GM18951 (cell line): ENCODE results near the gene TBK1.

Experiments
- POLR2A ChIP-seq: IDR thresholded peaks from 4 replicates; pipeline ENCODE4 v1.6.1; 2011; ENCODE audit warnings: mild to moderate bottlenecking; ENCODE audit not compliant: insufficient read length, insufficient read depth; ENCODE audit errors: extremely low read depth
- in situ Hi-C: fragments of 300-500 bp; cut with MboI; formaldehyde crosslinking; loops from one replicate; pipeline ENCODE4 v1.12.0; 2022; ENCODE audit warnings: low sequenced_read_pairs, mixed read lengths, inconsistent platforms; ENCODE audit not compliant: unreplicated experiment

TBK1 gene

DNA sequence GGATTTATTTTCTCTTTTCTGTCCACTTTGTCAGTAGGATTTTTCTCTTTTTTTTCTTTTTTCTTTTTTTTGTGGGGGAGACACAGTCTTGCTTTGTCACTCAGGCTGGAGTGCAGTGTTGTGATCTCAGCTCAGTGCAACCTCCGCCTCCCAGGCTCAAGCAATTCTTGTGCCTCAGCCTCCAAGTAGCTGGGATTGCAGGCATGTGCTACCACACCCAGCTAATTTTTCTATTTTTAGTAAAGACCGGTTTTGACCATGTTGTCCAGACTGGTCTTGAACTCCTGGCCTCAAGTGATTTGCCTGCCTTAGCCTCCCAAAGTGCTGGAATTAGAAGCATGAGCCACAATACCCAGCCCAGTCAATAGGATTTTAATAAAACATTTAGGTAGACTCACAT, 21.0 kb upstream of the TBK1 start:
- in situ Hi-C loops: no loop called here
- no peak for TF ChIP-seq POLR2A

DNA sequence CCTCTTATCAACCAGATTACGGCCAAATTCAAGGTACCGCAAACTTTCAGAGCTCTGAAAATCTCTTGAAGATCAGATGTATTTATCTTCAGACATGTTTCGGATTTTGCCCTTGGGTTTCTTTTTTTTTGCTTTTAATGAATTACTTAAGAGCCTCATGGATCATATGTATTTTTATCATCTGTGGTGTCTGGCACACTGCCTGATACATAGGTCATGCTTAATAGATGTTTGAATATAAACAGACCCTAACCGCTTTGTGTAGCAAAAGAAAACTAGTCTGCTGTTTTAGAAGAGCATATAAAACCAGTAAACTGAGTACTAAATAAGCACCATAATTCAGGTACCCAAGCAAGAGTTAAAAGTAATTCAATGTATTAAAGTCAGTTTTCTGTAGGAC, 20.1 kb upstream of the TBK1 start:
- in situ Hi-C loops: no loop called here
- no peak for TF ChIP-seq POLR2A

GRCh38 chr12:64433915-64434314, 18.0 kb upstream of the TBK1 start:
- in situ Hi-C loops: no loop called here
- no peak for TF ChIP-seq POLR2A

DNA sequence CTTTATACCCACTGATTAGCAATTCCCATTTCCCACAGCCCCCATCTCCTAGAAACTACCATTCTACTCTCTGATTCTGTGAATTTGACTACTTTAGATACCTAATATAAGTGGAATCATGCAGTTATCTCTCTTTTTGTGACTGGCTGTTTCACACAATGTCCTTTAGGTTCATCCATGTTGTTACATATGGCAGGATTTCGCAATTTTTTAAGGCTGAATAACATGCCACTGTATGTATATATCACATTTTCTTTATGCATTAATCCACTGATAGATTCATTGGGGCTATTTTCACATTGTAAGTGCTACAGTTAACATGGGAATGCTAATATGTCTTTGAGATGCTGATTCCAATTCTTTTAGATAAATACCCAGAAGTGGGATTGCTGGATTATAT, 11.8 kb upstream of the TBK1 start:
- in situ Hi-C loops: no loop called here

GRCh38 chr12:64445490-64445889, 6.4 kb upstream of the TBK1 start:
- no peak for TF ChIP-seq POLR2A
- in situ Hi-C loops: no loop called here

More for the DNA sequence above, 11.8 kb upstream of the TBK1 start:
- TF ChIP-seq POLR2A: no peak

GRCh38 chr12:64446295-64446694, 5.6 kb upstream of the TBK1 start:
- TF ChIP-seq POLR2A: no peak
- in situ Hi-C loops: no loop called here

GRCh38 chr12:64450057-64450640, 1.8 kb upstream of the TBK1 start:
- in situ Hi-C loops: no loop called here
- no peak for TF ChIP-seq POLR2A

- in situ Hi-C loops: no loop called here
- no peak for TF ChIP-seq POLR2A
These were observed 1.0 kb upstream of the TBK1 start for GRCh38 chr12:64450711-64451486.

- in situ Hi-C loops: no loop called here
- no peak for TF ChIP-seq POLR2A
These were observed 824 bp downstream of the TBK1 start for GRCh38 chr12:64452559-64453329.

- in situ Hi-C loops: no loop called here
- no peak for TF ChIP-seq POLR2A
These were observed 3.6 kb downstream of the TBK1 start for GRCh38 chr12:64455506-64455905.

DNA sequence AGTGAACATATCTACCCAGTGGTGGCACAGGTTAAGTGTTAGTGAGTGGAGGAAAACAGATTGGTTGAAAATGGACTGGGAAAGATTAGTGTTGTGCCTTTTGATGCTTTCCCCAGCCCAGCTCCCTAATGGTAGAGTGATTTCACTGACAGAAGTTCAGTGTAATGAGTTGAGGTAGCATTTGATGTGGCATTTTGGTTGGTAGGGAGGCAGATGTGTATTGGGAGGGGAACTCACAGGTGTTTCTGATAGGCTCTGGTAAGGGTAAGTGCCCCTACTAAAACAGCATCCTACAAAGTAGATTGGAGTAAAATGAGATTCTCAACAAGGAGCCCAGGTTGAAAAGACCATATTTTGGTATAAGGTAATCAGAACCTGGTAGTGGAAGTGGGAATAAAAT, 4.2 kb downstream of the TBK1 start:
- in situ Hi-C loops: no loop called here
- TF ChIP-seq POLR2A: no peak

DNA sequence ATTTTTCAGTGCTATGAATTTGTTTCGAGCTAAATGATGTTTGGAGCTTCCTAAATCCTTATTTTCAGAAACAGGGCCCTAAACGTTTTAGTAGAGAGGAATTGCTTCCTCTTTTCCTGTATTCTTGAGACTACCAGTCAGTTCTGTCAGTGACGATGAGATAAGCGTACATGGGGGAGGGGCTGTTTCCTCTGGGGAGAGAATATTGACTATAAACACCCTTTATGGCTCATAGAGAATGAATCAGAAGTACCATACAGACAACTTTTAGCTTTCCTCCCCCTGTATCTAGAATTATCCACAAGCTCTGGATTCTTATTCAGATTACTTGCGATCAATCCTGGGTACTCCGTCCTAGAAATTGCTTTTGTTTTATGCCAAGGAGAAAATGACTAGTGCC, 5.1 kb downstream of the TBK1 start:
- TF ChIP-seq POLR2A: no peak
- in situ Hi-C loops: no loop called here

GRCh38 chr12:64457466-64457865, 5.5 kb downstream of the TBK1 start:
- TF ChIP-seq POLR2A: no peak
- in situ Hi-C loops: no loop called here

GRCh38 chr12:64457923-64458322, 6.0 kb downstream of the TBK1 start:
- TF ChIP-seq POLR2A: no peak
- in situ Hi-C loops: no loop called here

GRCh38 chr12:64459394-64459891, 7.5 kb downstream of the TBK1 start:
- in situ Hi-C loops: no loop called here
- TF ChIP-seq POLR2A: no peak
